Femur (tissue), 1 donor: ENCODE measurements around the gene FTSJ1.
"Not testable (repeated sequence)": the region's sequence is repeated elsewhere in the genome, so short reads cannot be mapped to it uniquely, and the experiment has no call there.

Experiments used
- DNase-seq: peaks from one replicate; pipeline ENCODE4 v3.0.0-alpha.2; 2017

The FTSJ1 gene, protein sequence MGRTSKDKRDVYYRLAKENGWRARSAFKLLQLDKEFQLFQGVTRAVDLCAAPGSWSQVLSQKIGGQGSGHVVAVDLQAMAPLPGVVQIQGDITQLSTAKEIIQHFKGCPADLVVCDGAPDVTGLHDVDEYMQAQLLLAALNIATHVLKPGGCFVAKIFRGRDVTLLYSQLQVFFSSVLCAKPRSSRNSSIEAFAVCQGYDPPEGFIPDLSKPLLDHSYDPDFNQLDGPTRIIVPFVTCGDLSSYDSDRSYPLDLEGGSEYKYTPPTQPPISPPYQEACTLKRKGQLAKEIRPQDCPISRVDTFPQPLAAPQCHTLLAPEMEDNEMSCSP

DNA sequence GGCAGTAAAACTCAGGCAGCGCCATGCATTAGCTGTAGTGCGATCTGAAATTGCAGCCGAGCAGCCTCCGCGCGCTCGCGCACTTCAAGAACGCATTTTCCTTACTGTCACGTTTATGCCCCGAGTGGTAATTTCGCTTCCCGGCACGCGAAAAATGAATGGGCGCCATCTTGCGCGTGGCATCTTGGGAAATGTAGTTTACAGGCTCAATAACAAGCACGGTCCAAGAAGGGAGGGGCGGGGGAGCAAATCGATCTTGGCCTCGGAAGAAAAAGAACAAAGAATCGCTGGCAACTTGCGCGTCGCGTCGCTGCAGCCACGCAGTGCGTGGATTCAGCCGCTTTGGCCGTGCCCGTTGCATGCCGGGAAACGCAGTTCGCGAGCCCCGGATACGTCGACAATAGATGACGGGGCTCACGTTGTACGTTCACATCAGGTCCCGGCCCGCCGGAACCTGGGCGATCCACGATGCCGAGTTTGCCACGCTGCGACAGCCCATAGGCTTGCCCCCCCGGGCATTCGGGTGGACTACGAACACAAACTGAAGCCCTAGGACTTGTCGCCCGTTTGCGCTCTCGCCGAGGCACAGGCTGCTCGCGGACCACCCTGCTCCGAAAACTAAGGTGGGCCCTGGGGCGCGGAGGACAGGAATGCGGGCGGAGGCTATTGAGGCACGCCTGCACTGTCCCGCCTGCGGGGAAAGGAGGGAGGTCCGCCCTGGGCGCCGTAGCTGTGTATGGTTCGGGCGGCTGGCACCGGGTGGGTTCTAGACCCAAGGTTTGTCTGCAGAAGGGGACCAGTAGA lies at the start of gene FTSJ1:
Gene FTSJ1, plus strand, starts transcription at position 426 of the 804 bp plus-strand sequence. CDS start 1,849 bp downstream, outside the sequence.
- DNase-seq, result peak; percentile 94

DNA sequence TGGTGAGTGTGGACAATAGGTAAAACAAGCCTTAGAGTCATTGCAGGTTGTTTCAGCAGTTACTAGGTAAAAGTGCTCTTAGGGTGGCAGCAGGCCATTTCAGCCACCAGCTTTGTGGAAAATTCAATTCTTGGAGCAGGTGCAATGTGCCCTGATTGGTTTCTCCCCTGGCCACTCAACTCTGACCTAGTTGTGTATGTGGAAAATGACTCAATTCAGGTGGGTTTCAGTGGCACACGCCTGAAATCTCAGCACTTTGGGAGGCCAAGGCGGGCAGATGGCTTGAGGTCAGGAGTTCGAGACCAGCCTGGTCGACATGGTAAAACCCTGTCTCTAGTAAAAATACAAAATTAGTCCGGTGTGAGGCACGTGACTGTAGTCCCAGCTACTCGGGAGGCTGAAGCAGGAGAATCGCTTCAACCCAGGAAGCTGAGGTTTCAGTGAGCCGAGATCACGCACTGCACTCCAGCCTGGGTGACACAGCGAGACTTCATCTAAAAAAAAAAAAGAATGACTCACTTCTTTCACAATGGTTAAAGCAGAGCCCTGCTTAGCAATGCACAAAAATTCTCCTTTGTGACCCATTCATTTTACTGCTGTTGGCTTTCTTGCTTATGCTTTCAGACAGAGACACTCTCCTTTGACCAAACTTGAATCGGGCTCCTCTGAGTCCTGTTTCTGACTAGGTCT lies 48.8 kb upstream of the FTSJ1 start:
- not testable (repeated sequence) for DNase-seq

DNA sequence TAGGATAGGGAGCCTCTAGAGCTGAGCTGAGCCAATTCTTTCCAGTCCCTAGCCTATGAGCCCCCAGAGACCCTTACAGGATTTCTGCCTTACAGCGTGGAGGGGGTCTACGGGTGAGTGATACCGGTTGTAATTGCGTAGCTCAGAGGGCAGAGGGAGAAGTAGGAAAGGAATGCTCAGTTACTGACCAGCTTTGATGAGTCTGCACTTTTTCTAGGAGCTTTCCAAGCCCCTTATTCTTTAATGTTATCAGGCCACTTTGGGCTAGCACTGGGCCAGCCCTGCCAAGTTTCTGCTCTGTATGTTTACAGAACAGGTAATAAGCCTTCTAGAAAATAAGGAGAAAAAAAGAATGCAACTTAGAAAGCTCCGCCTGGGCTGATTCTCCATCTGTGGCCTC lies 46.4 kb upstream of the FTSJ1 start:
- not testable (repeated sequence) for DNase-seq

DNA sequence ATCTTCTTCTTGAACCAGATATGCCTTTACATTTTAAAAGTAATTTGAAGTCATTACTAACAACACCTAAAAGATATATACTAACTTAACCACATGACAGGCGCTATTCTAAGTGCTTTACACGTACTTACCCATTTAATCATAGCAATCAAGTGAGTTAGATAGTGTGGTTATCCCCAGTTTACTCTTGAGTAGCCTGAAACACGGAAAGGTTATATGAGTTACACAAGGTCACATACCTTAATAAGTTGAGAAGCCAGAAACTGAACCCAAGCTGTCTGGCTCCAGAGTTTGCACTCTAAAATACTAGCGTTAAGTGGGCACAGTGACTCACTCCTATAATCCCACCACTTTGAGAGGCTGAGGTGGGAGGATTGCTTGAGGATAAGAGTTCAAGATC lies 45.8 kb upstream of the FTSJ1 start:
- not testable (repeated sequence) for DNase-seq

DNA sequence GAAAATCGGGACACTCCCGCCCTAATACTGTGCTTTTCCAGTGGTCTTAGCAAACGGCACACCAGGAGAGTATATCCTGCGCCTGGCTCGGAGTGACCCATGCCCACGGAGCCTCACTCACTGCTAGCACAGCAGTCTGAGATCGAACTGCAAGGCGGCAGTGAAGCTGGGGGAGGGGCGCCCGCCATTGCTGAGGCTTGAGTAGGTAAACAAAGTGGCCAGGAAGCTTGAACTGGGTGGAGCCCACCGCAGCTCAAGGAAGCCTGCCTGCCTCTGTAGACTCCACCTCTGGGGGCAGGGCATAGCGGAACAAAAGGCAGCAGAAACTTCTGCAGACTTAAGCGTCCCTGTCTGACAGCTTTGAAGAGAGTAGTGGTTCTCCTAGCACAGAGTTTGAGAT lies 42.3 kb upstream of the FTSJ1 start:
- not testable (repeated sequence) for DNase-seq

DNA sequence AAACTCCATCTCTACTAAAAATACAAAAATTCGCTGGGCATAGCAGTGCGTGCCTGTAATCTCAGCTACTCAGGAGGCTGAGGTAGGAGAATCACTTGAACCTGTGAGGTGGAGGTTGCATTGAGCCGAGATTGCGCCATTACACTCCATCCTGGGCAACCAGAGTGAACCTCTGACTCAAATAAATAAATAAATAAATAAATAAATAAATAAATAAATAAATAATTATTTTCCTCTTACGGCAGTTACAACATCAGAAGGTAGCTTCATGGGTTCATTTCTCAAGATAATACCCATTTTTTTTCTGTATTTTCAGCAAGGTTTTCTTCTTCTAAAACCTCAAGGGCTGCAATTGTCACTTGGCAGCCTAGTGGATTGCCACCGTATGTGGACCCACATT lies 28.8 kb upstream of the FTSJ1 start:
- not testable (repeated sequence) for DNase-seq

DNA sequence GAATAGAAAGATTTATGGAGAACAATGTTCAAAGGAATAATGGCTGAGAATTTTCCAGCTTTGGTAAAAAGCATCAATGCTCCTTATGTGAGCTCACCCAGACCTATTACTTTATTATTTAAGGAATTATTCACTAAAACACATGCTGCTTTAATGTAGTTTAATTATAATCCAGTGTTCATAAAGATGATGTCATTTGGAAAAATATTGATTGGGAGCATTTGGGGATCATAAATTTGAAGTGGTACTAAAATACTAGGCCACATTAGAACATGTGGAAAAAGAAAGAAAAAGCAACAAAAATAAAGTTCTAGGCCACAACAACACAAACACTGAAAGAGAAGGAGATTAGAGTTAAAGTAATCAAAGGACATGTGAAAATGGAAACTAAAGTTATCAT lies 25.9 kb upstream of the FTSJ1 start:
- no peak for DNase-seq

DNA sequence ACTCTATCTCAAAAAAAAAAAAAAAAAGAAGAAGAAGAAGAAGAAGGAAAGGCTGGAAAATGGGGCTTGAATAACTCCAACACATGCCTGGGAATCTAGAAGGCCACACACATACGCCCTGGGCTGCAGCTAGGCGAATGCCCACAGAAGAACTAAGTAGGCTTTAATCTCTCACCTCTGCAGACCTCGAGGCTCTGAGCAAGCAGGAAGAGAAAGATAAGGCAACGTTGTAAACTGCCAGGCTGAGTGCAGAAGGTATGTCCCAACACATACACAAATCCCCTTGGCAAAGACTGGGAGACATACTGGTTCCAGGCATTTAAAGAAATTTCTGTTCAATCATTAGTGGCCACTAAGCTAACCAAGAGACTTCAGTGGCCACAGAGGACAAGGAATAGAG lies 24.3 kb upstream of the FTSJ1 start:
- no peak for DNase-seq

DNA sequence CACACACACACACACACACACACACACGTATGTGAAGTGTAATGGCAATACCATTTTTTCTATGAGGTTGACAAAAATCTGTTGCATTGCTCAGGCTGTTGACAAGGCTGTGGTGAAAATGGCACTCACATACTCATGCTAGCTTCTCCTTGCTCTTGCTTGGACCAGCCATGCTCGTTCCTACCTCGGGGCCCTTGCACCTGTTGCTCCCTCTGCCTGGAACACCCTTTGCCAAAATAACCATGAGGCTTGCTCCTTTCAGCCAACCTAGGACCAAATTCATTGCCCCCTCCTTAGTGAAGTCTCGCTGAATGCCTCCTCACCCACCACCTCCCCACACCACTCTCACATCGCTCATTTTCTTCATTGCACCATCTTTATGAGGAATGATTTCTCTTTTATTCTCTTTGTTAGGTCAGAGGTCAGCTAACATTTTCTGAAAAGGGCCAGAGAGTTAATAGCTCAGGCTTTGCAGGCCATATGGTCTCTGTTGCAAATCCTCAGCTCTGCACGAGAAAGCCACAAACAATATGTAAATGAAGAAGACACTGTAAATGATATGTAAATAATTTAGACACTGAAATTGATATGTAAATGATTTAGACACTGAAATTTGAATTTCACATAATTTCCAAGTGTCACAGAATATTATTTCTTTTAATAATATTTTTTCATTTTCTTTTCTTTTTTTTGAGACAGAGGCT lies 19.2 kb upstream of the FTSJ1 start:
- no peak for DNase-seq

DNA sequence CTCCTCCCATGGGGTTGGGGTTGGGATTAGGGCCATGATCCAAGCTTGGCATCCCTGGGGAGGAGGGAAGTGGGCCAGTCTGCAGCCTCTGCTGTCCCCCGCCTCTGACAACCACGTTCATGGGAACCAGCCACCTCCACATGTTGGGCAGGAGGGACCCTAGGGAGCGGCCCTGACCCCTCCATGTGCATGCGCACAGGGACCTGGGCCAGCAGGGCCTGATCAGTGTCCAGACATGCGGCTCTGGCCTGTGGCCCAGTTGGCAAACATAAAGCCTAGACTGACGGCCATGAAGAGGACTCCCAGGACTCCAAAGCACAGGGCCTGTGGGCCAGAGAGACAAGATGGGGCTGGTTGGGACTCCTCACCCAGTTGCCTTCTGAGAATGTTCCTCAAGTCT lies 17.3 kb upstream of the FTSJ1 start:
- DNase-seq, result no peak

DNA sequence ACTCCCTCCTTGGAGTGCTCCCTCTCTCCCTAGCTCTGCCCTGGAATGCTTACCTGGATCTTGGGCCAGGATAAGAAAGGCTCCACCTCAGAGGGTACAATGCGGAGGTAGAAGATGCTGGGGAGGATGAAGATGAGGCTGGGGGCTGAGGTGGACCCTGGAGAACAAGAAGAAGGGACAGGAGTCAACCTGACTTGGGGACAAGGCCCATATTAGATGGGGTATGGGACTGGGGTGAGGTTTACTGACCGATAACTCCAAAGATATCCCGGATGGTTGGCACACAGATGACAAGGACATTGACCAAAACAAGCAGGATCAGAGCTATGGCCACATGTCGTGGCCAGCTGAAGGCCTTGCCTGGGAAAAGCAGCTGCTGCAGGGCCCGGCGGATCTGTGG lies 16.5 kb upstream of the FTSJ1 start:
- no peak for DNase-seq

DNA sequence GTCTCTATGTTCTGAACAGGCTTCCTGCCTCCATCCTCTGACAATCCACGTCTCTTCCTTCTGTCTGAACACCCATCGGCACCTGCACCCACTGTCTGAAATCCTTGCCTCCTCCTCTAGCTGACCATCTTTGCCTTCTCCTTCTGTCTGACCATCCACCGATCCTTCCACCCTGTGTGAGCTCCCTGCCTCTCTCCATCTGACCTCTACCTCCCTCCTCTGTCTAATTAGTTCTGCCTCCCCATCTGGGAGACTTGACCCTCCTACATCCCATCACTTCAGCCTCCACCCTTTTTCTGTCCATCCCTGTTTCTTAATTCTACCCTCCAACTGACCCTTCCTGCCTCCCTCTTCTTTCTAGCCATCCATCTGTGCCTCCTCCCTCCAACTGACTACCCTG lies 16.0 kb upstream of the FTSJ1 start:
- DNase-seq, result no peak

DNA sequence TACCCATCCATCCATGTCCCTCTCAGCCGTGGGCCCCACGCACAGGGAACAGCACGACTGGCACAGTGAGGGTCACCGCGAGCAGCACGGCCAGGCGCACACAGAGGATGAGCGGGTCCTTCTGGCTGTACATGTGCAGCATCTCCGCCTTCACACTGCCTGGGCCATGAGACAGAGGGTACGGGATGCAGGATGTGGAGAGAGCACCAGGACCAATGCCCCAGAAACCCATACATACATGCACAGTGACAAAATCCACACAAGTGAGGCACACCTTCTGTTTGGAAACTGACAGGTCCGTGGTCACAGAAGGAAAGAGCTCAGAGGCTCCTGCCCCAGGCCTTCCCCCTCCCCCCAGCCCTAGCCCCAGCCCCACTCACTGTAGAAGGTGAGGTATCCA lies 15.4 kb upstream of the FTSJ1 start:
- no peak for DNase-seq

DNA sequence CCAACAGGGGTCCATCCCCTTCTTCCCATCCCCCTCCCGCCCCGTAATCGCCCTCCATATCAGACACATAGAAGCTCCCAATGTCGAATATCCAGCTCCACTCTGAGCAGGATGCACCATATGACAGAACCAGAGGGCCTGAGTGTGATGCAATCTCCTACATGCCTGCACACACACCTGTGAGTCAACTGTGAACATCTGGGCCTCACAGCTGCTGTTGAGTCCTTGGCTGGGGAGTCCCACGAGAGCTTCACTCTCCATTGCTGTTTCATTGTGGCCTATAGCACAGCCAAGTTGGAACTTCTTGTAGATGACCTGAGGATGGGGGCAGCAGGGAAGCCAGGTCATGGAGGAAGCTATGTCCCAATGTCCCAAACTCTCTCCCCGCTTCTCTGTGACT lies 14.2 kb upstream of the FTSJ1 start:
- DNase-seq, result no peak

DNA sequence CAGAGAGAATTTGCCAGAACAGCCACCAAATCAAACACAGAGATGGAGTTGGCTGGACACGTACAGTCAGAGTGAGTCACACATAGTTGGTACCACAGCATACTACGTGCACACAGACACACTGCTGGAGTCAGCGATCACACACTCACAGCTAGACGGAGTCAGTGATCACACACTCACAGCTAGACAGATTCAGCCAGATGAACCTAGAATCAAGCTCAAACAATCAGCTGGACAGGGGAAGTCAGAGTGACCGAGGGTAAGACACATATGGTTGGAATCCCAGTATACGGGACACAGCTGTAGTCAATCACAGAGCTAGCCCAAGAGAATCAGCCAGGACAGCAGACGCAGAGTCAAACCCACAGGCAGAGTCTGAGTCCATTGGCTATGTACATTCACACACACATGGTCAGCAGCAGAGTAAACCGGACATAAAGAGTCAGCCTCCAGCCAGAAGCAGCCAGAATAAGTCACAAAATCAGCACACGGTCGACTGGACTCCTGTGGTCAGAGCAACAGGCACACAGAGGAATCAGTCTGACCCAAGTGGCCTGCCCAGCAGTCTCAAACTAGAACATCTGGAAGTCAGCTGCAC lies 10.6 kb upstream of the FTSJ1 start:
- no peak for DNase-seq

DNA sequence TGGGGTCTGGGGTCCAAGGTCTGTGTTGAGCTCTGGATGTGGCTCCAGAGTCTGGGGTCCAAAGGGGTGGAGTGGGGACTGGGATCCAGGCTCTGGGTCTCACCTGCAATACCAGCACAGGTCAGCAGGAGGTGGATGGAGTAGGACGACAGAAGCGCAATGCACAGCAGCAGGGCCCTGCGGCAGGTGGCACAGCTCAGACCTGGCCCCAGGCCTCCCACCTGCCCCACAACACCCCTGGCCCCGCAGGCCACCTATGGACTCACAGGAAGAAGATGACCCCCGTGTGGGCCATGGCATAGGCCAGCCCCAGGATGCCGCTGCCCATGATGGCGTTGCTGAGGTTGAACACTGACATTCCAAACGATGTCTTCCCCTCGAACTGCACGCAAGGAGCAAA lies 9.3 kb upstream of the FTSJ1 start:
- DNase-seq, result no peak

DNA sequence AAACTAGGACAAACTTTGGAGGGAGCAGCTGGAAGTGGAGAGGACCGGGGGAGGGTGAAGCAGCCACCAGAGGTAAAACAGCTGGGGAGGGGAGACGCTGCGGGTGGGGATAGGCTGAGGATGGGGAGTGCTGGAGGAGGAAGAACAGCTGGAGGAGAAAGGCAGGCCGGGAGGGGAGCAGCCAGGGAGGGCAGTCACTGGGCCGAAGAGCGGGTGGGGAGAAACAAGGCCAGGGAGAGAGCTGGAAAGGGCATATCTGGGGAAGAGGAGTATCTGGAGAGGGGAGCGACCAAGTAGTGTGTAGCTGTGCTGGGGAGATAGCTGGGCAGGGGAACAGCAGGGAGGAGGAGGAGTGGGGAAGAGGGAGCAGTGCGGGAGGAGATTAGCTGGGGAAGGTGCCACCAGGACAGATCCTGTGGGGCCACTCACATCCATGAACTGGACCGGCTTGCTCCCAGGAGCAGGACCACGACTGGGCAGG lies 8.7 kb upstream of the FTSJ1 start:
- DNase-seq, result no peak

DNA sequence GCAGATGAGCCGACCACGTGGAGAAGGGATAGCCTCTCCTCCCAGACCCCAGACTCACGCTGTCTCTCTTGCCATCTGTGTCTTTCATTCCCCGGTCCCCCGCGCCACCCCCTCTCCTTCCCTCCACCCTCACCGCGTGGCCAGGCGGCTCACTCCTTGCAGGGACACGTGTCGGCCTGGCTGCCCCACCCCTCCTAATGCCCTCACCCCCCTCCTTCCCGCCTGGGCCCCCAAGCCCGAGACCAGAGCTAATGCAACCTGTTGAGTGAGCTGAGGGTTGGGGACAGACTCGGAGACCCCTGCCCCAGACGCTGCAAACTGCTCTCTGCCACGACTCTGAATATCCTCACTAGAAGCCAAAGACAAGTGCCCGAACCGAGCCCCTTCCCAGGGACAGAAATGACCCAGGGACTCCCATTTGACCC lies 7.7 kb upstream of the FTSJ1 start:
- peak; percentile 49 for DNase-seq

DNA sequence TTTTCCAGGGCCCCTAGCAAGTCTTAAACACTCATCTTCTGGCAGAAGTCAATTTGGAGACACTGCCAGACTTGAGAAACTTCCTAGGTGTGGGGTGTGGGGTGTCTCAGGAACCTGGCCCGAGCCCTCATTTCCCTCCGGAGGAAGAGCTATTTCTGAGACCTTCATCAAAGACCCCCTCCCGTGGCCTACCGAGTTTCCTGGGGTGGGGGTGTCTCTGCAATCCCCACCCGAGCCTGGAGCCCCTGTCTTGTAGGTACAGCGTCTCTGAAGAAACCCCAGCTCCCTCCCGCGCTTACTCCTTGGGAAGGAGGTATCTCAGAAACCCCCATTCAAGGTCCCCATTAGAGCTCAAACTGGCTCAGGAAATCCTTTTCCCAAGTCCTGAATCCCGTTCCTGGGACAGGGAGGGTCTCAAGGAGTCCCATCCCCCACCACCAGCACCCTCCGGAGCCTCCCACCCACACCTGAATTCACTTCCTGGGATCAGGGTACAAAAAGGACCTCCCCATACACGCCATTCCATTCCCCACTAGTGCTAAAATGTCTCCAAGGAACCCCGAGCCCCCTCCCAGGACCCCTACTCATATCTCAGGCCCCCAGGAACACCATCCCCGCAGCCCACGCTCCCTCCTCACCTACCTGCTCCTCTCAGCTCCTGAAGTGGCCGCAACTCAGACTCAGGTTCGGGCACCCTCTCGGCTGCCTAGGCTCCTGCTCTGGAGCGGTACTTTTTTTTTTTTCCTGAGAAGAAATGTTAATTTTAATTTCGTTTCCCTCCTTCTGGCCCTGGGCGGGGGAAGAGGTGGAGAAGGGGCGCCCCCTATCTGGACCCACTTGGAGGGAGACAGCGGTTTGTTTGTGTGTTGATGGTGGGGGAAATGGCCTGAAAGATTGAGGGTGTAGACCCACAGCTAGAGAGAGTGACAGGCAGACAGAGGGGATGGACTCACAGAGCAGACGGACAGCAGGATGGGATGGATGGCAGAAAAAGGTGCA lies 7.0 kb upstream of the FTSJ1 start:
- DNase-seq, result no peak

DNA sequence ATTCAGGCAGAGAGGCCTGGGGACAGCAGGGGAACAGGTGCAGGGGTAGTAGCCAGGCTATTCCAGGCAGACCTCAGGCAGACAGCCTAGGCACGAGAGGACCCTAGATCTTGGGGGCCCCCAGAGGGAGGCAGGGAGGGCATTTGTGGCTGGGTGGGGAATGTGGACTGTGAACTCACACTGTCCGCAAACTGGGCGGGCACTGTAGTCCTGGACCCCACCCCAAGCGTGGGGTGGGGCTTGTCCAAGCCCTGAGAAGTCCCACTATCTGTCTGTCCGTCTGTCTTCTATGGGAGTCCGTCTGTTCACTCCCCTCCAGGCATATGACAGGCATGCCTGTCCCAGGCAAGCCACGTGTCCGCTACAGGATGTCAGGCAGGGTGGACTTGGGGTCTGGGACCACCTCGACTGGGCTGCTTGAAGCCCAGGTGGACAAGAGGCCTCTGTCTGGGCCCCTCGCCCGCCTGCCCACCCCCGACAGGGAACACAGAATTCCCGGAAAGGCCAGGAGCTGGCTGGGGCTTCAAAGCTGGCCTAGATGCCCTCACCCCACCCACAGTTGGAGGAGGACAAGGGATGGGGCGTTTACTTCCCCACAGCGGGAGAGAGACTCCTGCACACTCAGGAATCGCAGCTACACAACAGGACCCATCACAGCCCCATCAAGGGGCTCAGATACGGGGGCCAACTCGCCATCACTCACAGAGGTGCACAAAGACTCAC lies 5.7 kb upstream of the FTSJ1 start, which contains the start of gene SLC38A5:
Gene SLC38A5, minus strand, starts transcription at position 151 of the 723 bp plus-strand sequence. CDS start 2,336 bp downstream, outside the sequence.
- no peak for DNase-seq

DNA sequence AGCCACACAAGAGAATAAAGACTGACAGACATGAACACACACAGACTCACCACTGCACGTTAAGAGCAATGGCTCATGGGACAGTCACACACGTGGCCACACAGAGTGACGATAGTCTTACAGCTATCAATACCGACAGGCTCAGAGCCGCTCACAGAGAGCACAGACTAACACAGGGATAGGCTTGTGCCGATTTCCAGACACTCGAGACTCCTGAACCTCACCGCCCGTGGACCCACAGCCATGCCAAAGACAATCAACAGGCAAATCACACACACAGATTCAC lies 5.2 kb upstream of the FTSJ1 start:
- no peak for DNase-seq
